ENCODE data around the gene PSPH.
"Not testable (repeated sequence)": the region's sequence is repeated elsewhere in the genome, so short reads cannot be mapped to it uniquely, and the experiment has no call there.

PSPH gene

GRCh38 chr7:56078196-56078595, 27.0 kb upstream of the PSPH start:
- Mint-ChIP-seq H3K4me1 (ENCODE audit: low read depth) (peaks cover 4% of the 10 kb centered on the region), H3K4me3 (no peak overlapping the region), H3K36me3 (no peaks in the 10 kb centered on the region), H3K27me3 (no peaks in the 10 kb centered on the region), H3K27ac (no peak overlapping the region), H3K9me3 (ENCODE audit: low read depth) (no peaks in the 10 kb centered on the region)

DNA sequence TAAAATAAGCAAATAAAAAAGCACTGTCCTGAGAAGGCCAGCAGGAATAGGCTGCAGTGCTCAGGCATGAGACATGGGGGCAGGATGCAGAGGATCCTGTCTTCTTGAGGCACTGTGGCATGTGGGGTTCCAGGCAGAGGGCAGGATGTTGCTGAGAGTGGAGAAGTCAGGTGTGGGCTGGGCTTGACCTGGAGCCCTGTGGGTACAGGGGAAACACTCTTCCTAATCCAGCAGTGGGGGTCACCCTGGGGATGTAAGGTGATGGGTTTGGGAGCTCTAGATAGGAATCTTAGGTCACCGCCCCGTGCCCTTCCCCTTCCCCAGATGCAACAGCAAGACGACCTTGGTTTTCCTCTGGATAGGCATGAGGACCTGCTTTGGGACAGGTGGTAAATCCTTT, 26.4 kb upstream of the PSPH start:
- Mint-ChIP-seq H3K9me3 (ENCODE audit: low read depth) (no peaks in the 10 kb centered on the region), H3K4me1 (ENCODE audit: low read depth) (peaks cover 4% of the 10 kb centered on the region), H3K4me3 (no peak overlapping the region), H3K27me3 (no peaks in the 10 kb centered on the region), H3K36me3 (no peaks in the 10 kb centered on the region), H3K27ac (no peak overlapping the region)

DNA sequence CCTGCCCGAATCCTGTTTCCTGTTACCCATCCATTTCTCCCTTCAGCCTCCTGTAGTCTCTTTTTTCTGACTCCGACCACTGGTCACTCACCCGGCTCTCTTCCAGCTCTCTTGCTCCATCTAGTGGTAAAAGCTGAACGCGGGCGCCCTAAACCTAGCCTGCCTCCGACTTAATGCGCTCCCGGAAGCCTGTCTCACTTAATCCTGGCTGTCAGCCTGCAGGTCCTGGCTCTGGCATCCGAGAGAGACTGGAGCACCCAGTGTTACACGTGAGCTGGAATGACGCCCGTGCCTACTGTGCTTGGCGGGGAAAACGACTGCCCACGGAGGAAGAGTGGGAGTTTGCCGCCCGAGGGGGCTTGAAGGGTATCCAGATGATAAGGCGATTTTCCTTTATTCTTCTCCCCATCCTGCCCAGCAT, 23.1 kb upstream of the PSPH start:
- Mint-ChIP-seq H3K4me3 (no peak overlapping the region), H3K27me3 (no peaks in the 10 kb centered on the region), H3K27ac (no peak overlapping the region), H3K4me1 (ENCODE audit: low read depth) (peaks cover 4% of the 10 kb centered on the region), H3K9me3 (ENCODE audit: low read depth) (no peaks in the 10 kb centered on the region), H3K36me3 (peaks cover 3% of the 10 kb centered on the region)

DNA sequence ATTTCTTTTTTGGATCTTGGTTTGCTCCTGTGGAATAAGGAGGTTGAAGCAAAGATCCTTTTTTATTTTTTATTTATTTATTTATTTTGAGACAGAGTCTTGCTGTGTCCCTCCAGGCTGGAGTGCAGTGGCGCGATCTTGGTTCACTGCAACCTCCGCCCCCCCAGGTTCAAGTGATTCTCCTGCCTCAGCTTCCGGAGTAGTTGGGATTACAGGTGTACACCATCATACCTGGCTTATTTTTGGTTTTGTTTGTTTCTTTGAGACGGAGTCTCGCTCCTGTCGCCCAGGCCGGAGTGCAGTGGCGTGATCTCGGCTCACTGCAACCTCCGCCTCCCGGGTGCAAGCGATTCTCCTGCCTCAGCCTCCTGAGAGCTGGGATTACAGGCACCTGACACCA, 15.1 kb upstream of the PSPH start:
- not testable (repeated sequence) for H3K4me3 Mint-ChIP-seq; H3K9me3 Mint-ChIP-seq (ENCODE audit: low read depth)
- H3K36me3 Mint-ChIP-seq: peaks cover 21% of the 10 kb centered on the region

DNA sequence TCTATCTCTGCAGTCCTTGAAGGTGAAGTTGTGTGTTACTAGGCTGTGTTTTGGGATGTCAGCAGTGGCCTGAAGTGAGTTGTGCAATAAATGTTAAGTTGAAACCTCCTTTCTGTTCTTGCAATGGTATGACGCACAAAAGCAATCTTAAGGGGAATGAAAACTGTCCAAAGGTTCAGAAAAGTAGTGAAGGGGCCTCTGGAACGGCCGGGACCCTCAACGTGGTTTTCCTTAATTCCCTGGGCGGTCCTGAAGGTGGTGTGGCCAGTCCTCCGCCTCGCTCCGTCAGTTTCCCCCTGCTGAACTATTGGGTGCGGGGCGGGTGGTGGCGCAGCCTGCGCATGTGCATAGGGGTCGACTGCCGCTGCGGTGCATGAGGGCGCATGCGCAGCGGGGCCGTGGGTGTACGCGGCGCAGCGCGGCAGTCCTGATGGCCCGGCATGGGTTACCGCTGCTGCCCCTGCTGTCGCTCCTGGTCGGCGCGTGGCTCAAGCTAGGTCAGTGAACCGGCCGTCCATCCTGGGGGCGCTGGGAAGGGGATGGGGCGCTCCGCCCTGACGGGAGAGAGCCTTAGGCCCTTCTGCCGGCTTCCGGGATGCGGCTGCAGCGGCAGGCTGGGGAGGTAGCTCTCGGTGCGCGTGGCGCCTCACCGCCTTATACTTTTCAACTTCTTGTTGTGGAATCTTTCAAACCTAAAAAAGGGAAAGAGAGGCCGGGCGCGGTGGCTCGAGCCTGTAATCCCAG, 12.8 kb upstream of the PSPH start, which contains the start of gene SUMF2:
Gene SUMF2 (plus strand): TSS at position 405 of the 744 bp plus-strand sequence. CDS start 26 bp downstream, at position 431.
- H3K9me3 Mint-ChIP-seq (ENCODE audit: low read depth): no peaks in the 10 kb centered on the region
- H3K27ac Mint-ChIP-seq: peak within 1 kb of the TSS; percentile 84
- no peaks in the 10 kb centered on the region for H3K27me3 Mint-ChIP-seq
- H3K4me3 Mint-ChIP-seq: peak within 1 kb of the TSS; percentile 94
- H3K4me1 Mint-ChIP-seq (ENCODE audit: low read depth): peaks cover 39% of the 10 kb centered on the region
- peaks cover 18% of the 10 kb centered on the region for H3K36me3 Mint-ChIP-seq

More for the DNA sequence above, 15.1 kb upstream of the PSPH start:
- peaks cover 34% of the 10 kb centered on the region for H3K4me1 Mint-ChIP-seq (ENCODE audit: low read depth)
- not testable (repeated sequence) for H3K27me3 Mint-ChIP-seq, H3K27ac Mint-ChIP-seq

DNA sequence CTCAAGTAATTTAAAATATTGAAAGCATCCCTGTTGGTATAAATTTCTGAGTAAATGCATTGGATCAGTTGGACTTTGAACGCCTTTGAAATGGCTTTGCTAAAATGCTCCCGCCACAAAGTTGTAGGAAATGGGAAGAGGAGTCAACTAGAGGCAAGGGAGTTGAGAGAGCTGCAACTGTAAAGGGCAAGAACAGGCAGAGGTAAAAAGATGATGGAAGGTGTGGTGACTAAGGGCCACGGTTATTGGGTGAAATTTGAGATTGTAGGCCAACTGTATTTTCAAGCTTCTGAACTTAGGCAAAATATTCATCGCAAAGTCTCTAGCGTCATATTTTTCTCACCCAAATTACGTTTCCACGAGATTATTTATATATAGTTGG, 12.2 kb upstream of the PSPH start:
- Mint-ChIP-seq H3K27me3 (no peaks in the 10 kb centered on the region), H3K27ac (peak overlapping the region; percentile 84)

GRCh38 chr7:56062382-56062781, 11.1 kb upstream of the PSPH start:
- peaks cover 43% of the 10 kb centered on the region for H3K4me1 Mint-ChIP-seq (ENCODE audit: low read depth)
- no peaks in the 10 kb centered on the region for H3K9me3 Mint-ChIP-seq (ENCODE audit: low read depth)
- H3K27me3 Mint-ChIP-seq: no peaks in the 10 kb centered on the region
- peaks cover 16% of the 10 kb centered on the region for H3K36me3 Mint-ChIP-seq
- peak overlapping the region; percentile 90 for H3K27ac Mint-ChIP-seq
- peak overlapping the region; percentile 71 for H3K4me3 Mint-ChIP-seq

More for the DNA sequence above, 12.2 kb upstream of the PSPH start:
- Mint-ChIP-seq H3K9me3 (ENCODE audit: low read depth) (no peaks in the 10 kb centered on the region), H3K4me3 (peak overlapping the region; percentile 94), H3K4me1 (ENCODE audit: low read depth) (peaks cover 38% of the 10 kb centered on the region), H3K36me3 (peaks cover 16% of the 10 kb centered on the region)

DNA sequence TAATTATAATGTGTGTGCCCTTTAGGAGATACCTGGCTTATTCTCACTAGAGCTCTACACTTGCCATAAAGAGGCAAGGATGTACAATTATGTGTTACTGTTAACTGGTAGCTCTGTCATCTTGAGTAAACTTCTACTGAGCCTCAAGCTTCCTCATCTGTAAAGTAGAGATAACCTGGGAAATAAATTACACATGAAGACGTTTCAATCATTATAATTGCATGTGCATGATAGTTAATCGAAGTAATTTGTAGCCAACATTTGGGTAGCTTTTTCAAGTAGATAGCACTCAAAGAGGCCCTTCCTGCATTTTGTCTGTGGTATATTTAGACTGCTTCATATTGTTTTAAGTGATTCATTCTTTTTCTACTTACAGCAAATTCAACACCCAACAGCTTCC, 2.7 kb upstream of the PSPH start:
- Mint-ChIP-seq H3K36me3 (peaks cover 7% of the 10 kb centered on the region), H3K4me3 (peak overlapping the region; percentile 99), H3K9me3 (ENCODE audit: low read depth) (no peaks in the 10 kb centered on the region), H3K4me1 (ENCODE audit: low read depth) (peaks cover 52% of the 10 kb centered on the region), H3K27me3 (no peaks in the 10 kb centered on the region), H3K27ac (peak overlapping the region; percentile 73)

DNA sequence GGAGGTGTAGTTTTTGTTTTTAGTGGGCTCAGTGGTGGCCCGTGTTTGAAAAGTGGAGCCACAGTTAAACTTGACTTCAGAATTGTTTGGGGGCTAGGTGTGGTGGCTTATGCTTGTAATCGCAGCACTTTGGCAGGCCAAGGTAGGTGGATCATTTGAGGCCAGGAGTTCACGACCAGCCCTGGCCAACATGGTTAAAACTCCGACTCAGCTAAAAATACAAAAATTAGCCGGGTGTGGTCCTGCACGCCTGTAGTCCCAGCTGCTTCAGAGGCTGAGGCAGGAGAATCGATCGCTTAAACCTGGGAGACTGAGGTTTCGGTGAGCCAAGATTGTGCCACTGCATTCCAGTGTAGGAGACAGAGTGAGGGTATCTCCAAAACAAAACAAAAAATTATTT, 2.1 kb upstream of the PSPH start:
- H3K9me3 Mint-ChIP-seq (ENCODE audit: low read depth): no peaks in the 10 kb centered on the region
- H3K4me3 Mint-ChIP-seq: peak overlapping the region; percentile 99
- peaks cover 7% of the 10 kb centered on the region for H3K36me3 Mint-ChIP-seq
- H3K27ac Mint-ChIP-seq: peak overlapping the region; percentile 54
- H3K4me1 Mint-ChIP-seq (ENCODE audit: low read depth): peaks cover 52% of the 10 kb centered on the region
- no peaks in the 10 kb centered on the region for H3K27me3 Mint-ChIP-seq

DNA sequence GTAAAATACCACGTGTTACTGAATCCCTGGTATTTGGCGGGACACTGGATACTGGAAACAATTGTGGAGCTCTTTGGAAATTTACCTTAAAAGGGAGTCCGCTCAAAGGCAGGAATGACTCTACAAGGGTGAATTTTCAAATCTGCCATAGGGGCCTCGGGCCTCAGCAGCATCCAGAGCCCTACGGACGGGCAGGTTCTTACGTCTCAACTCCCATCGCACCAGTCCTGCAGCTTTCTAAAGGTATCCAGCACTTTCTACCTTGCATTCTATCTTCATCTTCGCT, 248 bp downstream of the PSPH start:
- peak overlapping the region; percentile 99 for H3K4me3 Mint-ChIP-seq
- no peaks in the 10 kb centered on the region for H3K27me3 Mint-ChIP-seq
- H3K27ac Mint-ChIP-seq: peak overlapping the region; percentile 98
- peaks cover 5% of the 10 kb centered on the region for H3K36me3 Mint-ChIP-seq
- H3K9me3 Mint-ChIP-seq (ENCODE audit: low read depth): no peaks in the 10 kb centered on the region
- H3K4me1 Mint-ChIP-seq (ENCODE audit: low read depth): peaks cover 42% of the 10 kb centered on the region

GRCh38 chr7:56048763-56049162, 2.5 kb downstream of the PSPH start:
- H3K4me3 Mint-ChIP-seq; H3K27me3 Mint-ChIP-seq; H3K27ac Mint-ChIP-seq; H3K9me3 Mint-ChIP-seq (ENCODE audit: low read depth); H3K36me3 Mint-ChIP-seq: not testable (repeated sequence)
- H3K4me1 Mint-ChIP-seq (ENCODE audit: low read depth): peaks cover 24% of the 10 kb centered on the region

DNA sequence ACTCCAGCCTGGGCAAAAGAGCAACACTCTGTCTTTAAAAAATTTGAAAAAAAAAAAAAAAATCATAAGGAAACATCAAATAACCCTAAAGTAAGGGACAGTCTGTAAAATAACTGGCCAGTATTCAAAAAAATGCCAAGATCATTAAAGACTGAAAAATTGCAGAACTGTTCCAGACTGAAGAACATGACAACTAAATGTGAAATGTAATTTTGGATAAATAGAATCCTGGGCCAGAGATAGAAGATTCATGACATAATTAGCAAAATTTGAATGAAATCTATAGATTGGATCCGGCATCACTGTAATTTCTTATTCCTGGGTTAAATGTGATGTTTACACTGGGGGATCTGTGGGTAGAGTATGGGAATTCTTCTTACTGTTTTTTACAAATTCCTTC, 3.0 kb downstream of the PSPH start:
- Mint-ChIP-seq H3K9me3 (ENCODE audit: low read depth) (no peaks in the 10 kb centered on the region), H3K27me3 (no peaks in the 10 kb centered on the region), H3K27ac (no peak overlapping the region), H3K4me1 (ENCODE audit: low read depth) (peaks cover 19% of the 10 kb centered on the region), H3K4me3 (no peak overlapping the region), H3K36me3 (peaks cover 2% of the 10 kb centered on the region)

DNA sequence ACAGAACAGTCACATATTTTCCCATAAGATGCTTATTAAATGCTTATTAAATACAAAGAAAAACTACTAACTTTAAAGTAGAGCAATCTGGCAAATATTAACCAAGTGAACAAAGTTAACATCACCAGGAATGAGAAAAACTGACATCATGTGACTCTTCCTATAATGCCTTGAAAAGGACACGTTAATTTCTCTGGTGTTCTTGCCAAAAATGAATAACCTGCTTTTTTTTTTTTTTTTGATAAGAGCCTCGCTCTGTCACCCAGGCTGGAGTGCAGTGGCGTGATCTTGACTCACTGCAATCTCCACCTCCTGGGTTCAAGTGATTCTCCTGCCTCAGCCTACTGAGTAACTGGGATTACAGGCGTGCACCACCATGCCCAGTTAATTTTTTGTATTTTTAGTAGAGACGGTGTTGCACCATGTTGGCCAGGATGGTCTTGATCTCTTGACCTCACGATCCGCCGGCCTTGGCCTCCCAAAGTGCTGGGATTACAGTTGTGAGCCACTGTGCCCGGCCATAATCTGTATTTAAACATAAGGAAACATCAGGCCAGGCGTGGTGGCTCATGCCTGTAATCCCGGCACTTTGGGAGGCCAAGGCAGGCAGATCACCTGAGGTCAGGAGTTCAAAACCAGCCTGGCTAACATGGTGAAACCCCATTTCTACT, 3.7 kb downstream of the PSPH start:
- H3K36me3 Mint-ChIP-seq; H3K27me3 Mint-ChIP-seq; H3K9me3 Mint-ChIP-seq (ENCODE audit: low read depth); H3K4me3 Mint-ChIP-seq: not testable (repeated sequence)
- peaks cover 14% of the 10 kb centered on the region for H3K4me1 Mint-ChIP-seq (ENCODE audit: low read depth)
- H3K27ac Mint-ChIP-seq: peak overlapping the region; percentile 22

- Mint-ChIP-seq H3K27ac (peak overlapping the region; percentile 22), H3K4me3 (no peak overlapping the region), H3K9me3 (ENCODE audit: low read depth) (no peaks in the 10 kb centered on the region), H3K27me3 (no peaks in the 10 kb centered on the region), H3K4me1 (ENCODE audit: low read depth) (peaks cover 14% of the 10 kb centered on the region), H3K36me3 (peaks cover 2% of the 10 kb centered on the region)
Measured at GRCh38 chr7:56046721-56047445, 4.4 kb downstream of the PSPH start.

DNA sequence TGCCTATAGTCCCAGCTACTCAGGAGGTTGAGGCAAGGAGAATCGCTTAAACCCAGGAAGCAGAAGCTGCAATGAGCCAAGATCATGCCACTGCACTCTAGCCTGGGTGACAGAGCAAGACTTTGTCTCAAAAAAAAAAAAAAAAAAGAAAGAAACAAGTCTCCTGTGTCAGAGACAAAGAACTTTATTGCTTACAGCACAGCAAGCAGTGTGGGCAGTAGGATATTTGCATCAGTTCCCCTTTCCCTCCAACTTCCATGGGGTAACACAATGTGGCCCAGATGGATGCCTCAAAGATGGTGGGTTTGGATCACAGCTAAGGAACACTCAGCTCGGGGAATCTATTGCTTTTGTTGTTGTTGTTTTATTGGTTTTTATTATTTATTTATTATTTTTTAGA, 5.5 kb downstream of the PSPH start:
- not testable (repeated sequence) for H3K4me3 Mint-ChIP-seq; H3K27ac Mint-ChIP-seq; H3K9me3 Mint-ChIP-seq (ENCODE audit: low read depth); H3K36me3 Mint-ChIP-seq; H3K27me3 Mint-ChIP-seq
- peaks cover 10% of the 10 kb centered on the region for H3K4me1 Mint-ChIP-seq (ENCODE audit: low read depth)

All from activated naive CD8-positive, alpha-beta T cell (primary cell).